Keratinocyte (primary cell): Measurements from ENCODE around the gene MCM5. TPM values are rescaled to one million over a fixed set of nuclear protein-coding genes. Genes with fewer than 3 reads are reported as not detected.

ENCODE experiments used
- DNase-seq: peaks from one replicate; pipeline ENCODE4 v3.0.0-alpha.2; 2011; ENCODE audit warnings: low read depth, missing footprints, low spot score
- FAIRE-seq: peaks from 2 replicates; lab custom pipeline; 2011; peaks lifted over from hg19 to GRCh38; lab: Jason Lieb, UNC
- H2AFZ ChIP-seq: 2 replicates; pipeline ENCODE4 v1.6.0; 2012; ENCODE audit warnings: low read length, control low read depth, inconsistent platforms; ENCODE audit not compliant: control insufficient read depth
- H3K27ac ChIP-seq: 2 replicates; pipeline ENCODE4 v1.5.1; 2011; ENCODE audit warnings: low read length; ENCODE audit not compliant: control insufficient read depth, insufficient read depth
- H3K27me3 ChIP-seq: 3 replicates; pipeline ENCODE4 v1.6.0; 2011; ENCODE audit warnings: low read length; ENCODE audit not compliant: control insufficient read depth, insufficient read depth; ENCODE audit errors: extremely low read depth
- H3K36me3 ChIP-seq, 2 experiments: 2 replicates in 1 of 2; 3 replicates in 1 of 2; pipeline ENCODE4 v1.5.1; 2011; ENCODE audit warnings: low read length in 2 of 2, mild to moderate bottlenecking in 1 of 2; ENCODE audit not compliant: control insufficient read depth in 2 of 2, insufficient read depth in 2 of 2; ENCODE audit errors: extremely low read depth in 1 of 2
- H3K4me1 ChIP-seq: 3 replicates; pipeline ENCODE4 v1.5.1; 2011; ENCODE audit warnings: low read length; ENCODE audit not compliant: control insufficient read depth, insufficient read depth; ENCODE audit errors: extremely low read depth
- H3K4me2 ChIP-seq: 3 replicates; pipeline ENCODE4 v1.6.0; 2011; ENCODE audit warnings: low read depth, low read length; ENCODE audit not compliant: control insufficient read depth, insufficient read depth; ENCODE audit errors: extremely low read depth
- H3K4me3 ChIP-seq, 3 experiments: fragments of 200-600 bp in 1 of 3; sonication (generic) in 1 of 3; 2 replicates in 2 of 3; 3 replicates in 1 of 3; pipeline ENCODE4 v1.5.1; 2011 to 2016; ENCODE audit warnings: low read length in 3 of 3, mild to moderate bottlenecking in 3 of 3, control low read depth in 2 of 3, inconsistent platforms in 1 of 3, low read depth in 1 of 3, mixed read lengths in 1 of 3, mixed run types in 1 of 3, moderate library complexity in 1 of 3; ENCODE audit not compliant: control insufficient read depth in 2 of 3, insufficient read depth in 2 of 3; ENCODE audit errors: extremely low read depth in 1 of 3
- H3K79me2 ChIP-seq: 2 replicates; pipeline ENCODE4 v1.6.0; 2012; ENCODE audit warnings: low read length; ENCODE audit not compliant: control insufficient read depth, insufficient read depth
- H3K9ac ChIP-seq: 3 replicates; pipeline ENCODE4 v1.6.0; 2011; ENCODE audit warnings: low read length; ENCODE audit not compliant: control insufficient read depth, insufficient read depth; ENCODE audit errors: extremely low read depth
- H3K9me1 ChIP-seq: 3 replicates; pipeline ENCODE4 v1.6.0; 2011; ENCODE audit warnings: low read length; ENCODE audit not compliant: control insufficient read depth, insufficient read depth; ENCODE audit errors: extremely low read depth
- H3K9me3 ChIP-seq: 2 replicates; pipeline ENCODE4 v1.5.1; 2012; ENCODE audit warnings: low read depth, low read length; ENCODE audit not compliant: control insufficient read depth
- H4K20me1 ChIP-seq: 3 replicates; pipeline ENCODE4 v1.6.0; 2011; ENCODE audit warnings: low read length; ENCODE audit not compliant: control insufficient read depth, insufficient read depth; ENCODE audit errors: extremely low read depth
- CTCF ChIP-seq, 3 experiments: IDR thresholded peaks in 1 of 3; conservative IDR thresholded peaks in 1 of 3; optimal IDR thresholded peaks in 1 of 3; 2 replicates in 2 of 3; 3 replicates in 1 of 3; pipeline versions ENCODE3 to v1.5.1; 2011; ENCODE audit warnings: low read length in 3 of 3, mild to moderate bottlenecking in 3 of 3, moderate library complexity in 2 of 3, control low read depth in 1 of 3, inconsistent platforms in 1 of 3; ENCODE audit not compliant: insufficient read depth in 2 of 3; ENCODE audit errors: extremely low read depth in 1 of 3
- EZH2 ChIP-seq: IDR thresholded peaks from one replicate; pipeline ENCODE4 v1.6.1; 2012; ENCODE audit warnings: inconsistent platforms, mild to moderate bottlenecking, low read length, moderate library complexity
- dilution Hi-C: fragments of 300-500 bp; cut with MboI; formaldehyde crosslinking; loops from one replicate; pipeline ENCODE4 v1.7.0; 2020; ENCODE audit warnings: low sequenced_read_pairs; ENCODE audit not compliant: extremely low pct_ligation_motif_present
- polyA plus RNA-seq, 5 experiments: library from polyadenylated mRNA; depleted of rRNA in 3 of 5; stranded (reverse) in 3 of 5; stranded (forward) in 1 of 5; unstranded in 1 of 5; fragments of >200 nt; gene quantifications; 1 replicate in 1 of 5; 2 replicates in 3 of 5; 3 replicates in 1 of 5; pipeline versions ENCODE4 v1.2.1 to v1.2.3, GENCODE V29; 2011 to 2012; ENCODE audit warnings: missing spikeins in 2 of 5, low read depth in 1 of 5, low replicate concordance in 1 of 5

The MCM5 gene
- polyA plus RNA-seq, 1 donor (not counting 4 experiments of a cell fraction or from before 2014, with no cell fraction given) = 24.4 TPM

GRCh38 chr22:35462498-35463230 lies 62.7 kb downstream of the MCM5 start:
- dilution Hi-C loops = no loop called here
- no peaks in the 10 kb centered on the region for H4K20me1 ChIP-seq
- TF ChIP-seq CTCF (optimal IDR thresholded peaks at IDR 0.05 in 1 of 3, IDR thresholded peaks at IDR 0.05 in 1 of 3, conservative IDR thresholded peaks at IDR 0.05 in 1 of 3; ENCODE audit: extremely low read depth in 1 of 3, insufficient read depth in 2 of 3, low read length in 3 of 3) = no peak
- H3K9ac ChIP-seq = no peak overlapping the region
- H3K9me1 ChIP-seq = no peaks in the 10 kb centered on the region
- H3K36me3 ChIP-seq = no peaks in the 10 kb centered on the region
- peaks cover 4% of the 10 kb centered on the region for H3K27me3 ChIP-seq
- H2AFZ ChIP-seq = no peak overlapping the region
- no peaks in the 10 kb centered on the region for H3K79me2 ChIP-seq
- no peak overlapping the region for H3K4me2 ChIP-seq
- DNase-seq = no peak
- H3K4me3 ChIP-seq = no peak overlapping the region
- no peaks in the 10 kb centered on the region for H3K9me3 ChIP-seq
- H3K27ac ChIP-seq = no peak overlapping the region
- no peak for FAIRE-seq
- peaks cover 17% of the 10 kb centered on the region for H3K4me1 ChIP-seq

GRCh38 chr22:35463231-35463933 lies 63.4 kb downstream of the MCM5 start:
- Histone ChIP-seq H3K27me3 (peaks cover 4% of the 10 kb centered on the region), H3K9ac (no peak overlapping the region), H3K4me3 (no peak overlapping the region), H3K9me1 (no peaks in the 10 kb centered on the region), H3K79me2 (no peaks in the 10 kb centered on the region), H3K4me2 (no peak overlapping the region), H3K27ac (no peak overlapping the region), H2AFZ (no peak overlapping the region), H3K9me3 (no peaks in the 10 kb centered on the region), H4K20me1 (no peaks in the 10 kb centered on the region), H3K4me1 (peaks cover 11% of the 10 kb centered on the region), H3K36me3 (no peaks in the 10 kb centered on the region)
- TF ChIP-seq EZH2 (no peak), CTCF (optimal IDR thresholded peaks at IDR 0.05 in 1 of 3, IDR thresholded peaks at IDR 0.05 in 1 of 3, conservative IDR thresholded peaks at IDR 0.05 in 1 of 3; ENCODE audit: extremely low read depth in 1 of 3, insufficient read depth in 2 of 3, low read length in 3 of 3) (no peak)
- dilution Hi-C loops = no loop called here
- no peak for DNase-seq
- no peak for FAIRE-seq
